Uterus (tissue), 2 donors: Measurements from ENCODE around the gene PSMG4.

Experiments used
- CTCF ChIP-seq, 4 experiments: fragments of 200-600 bp in 2 of 4; fragments of 450-650 bp in 2 of 4; sonication (generic) in 2 of 4; IDR thresholded peaks; one replicate each; pipeline ENCODE4 v1.5.1; 2016 to 2019; ENCODE audit warnings: antibody characterized with exemption in 4 of 4, mild to moderate bottlenecking in 2 of 4, moderate library complexity in 1 of 4
- POLR2A ChIP-seq, 2 donors: fragments of 450-650 bp; IDR thresholded peaks; one replicate each; pipeline ENCODE4 v1.6.1; 2016; ENCODE audit warnings: antibody characterized with exemption in 2 of 2, mild to moderate bottlenecking in 1 of 2, moderate library complexity in 1 of 2

GRCh38 chr6:3244003-3244831 lies 14.5 kb upstream of the PSMG4 start:
- no peak for TF ChIP-seq CTCF (IDR thresholded peaks at IDR 0.05)
- TF ChIP-seq POLR2A (IDR thresholded peaks at IDR 0.05): no peak
